Neural cell (in vitro differentiated cells): ENCODE measurements around the gene CCSAP. TPM values are rescaled to one million over a fixed set of nuclear protein-coding genes. Genes with fewer than 3 reads are reported as not detected.

ENCODE experiments used
- H2AFZ ChIP-seq: fragments of 200-600, 300-800 bp; sonication (generic), shearing (Covaris generic); 2 replicates; pipeline ENCODE4 v1.6.0; 2014; ENCODE audit warnings: low read depth, mild to moderate bottlenecking, antibody characterized with exemption, low read length, moderate library complexity
- H3F3A ChIP-seq: fragments of 200-600 bp; shearing (Covaris generic); 2 replicates; pipeline ENCODE4 v1.6.1; 2016; ENCODE audit warnings: mild to moderate bottlenecking, moderate library complexity, mixed read lengths, antibody characterized with exemption, low read length; ENCODE audit not compliant: insufficient read depth, poor library complexity, severe bottlenecking
- H3K27ac ChIP-seq: fragments of 200-600, 300-800 bp; sonication (generic), shearing (Covaris generic); 2 replicates; pipeline ENCODE4 v1.5.1; 2014; ENCODE audit warnings: mild to moderate bottlenecking, low read length, moderate library complexity
- H3K27me3 ChIP-seq: fragments of 300-800, 200-600 bp; sonication (generic), shearing (Covaris generic); 2 replicates; pipeline ENCODE4 v1.6.0; 2014; ENCODE audit warnings: mild to moderate bottlenecking, low read depth, low read length, moderate library complexity; ENCODE audit not compliant: insufficient read depth
- H3K36me3 ChIP-seq: fragments of 300-800, 200-600 bp; sonication (generic), shearing (Covaris generic); 2 replicates; pipeline ENCODE4 v1.5.1; 2014; ENCODE audit warnings: mild to moderate bottlenecking, antibody characterized with exemption, low read length, moderate library complexity; ENCODE audit not compliant: insufficient read depth
- H3K4me2 ChIP-seq: fragments of 300-800, 200-600 bp; sonication (generic), shearing (Covaris generic); 2 replicates; pipeline ENCODE4 v1.6.0; 2014; ENCODE audit warnings: mild to moderate bottlenecking, low read length
- H3K4me3 ChIP-seq: fragments of 300-800, 200-600 bp; sonication (generic), shearing (Covaris generic); 2 replicates; pipeline ENCODE4 v1.5.1; 2014; ENCODE audit warnings: mild to moderate bottlenecking, low read length, moderate library complexity
- H3K79me2 ChIP-seq: fragments of 200-600 bp; shearing (Covaris generic); replicated peaks from 2 replicates; pipeline ENCODE4 v1.6.0; 2014; ENCODE audit warnings: mild to moderate bottlenecking, low read length, moderate library complexity; ENCODE audit not compliant: insufficient read depth
- H3K9ac ChIP-seq: fragments of 300-800, 200-600 bp; sonication (generic), shearing (Covaris generic); 2 replicates; pipeline ENCODE4 v1.6.1; 2016; ENCODE audit warnings: mild to moderate bottlenecking, low read length, mixed read lengths
- H3K9me2 ChIP-seq: fragments of 200-600 bp; shearing (Covaris generic); 2 replicates; pipeline ENCODE4 v1.6.1; 2016; ENCODE audit warnings: mild to moderate bottlenecking, low read length, mixed read lengths; ENCODE audit not compliant: insufficient read depth
- H3K9me3 ChIP-seq: fragments of 200-600, 300-800 bp; sonication (generic), shearing (Covaris generic); 2 replicates; pipeline ENCODE4 v1.6.1; 2016; ENCODE audit warnings: mild to moderate bottlenecking, mixed run types, low read length, moderate library complexity, mixed read lengths
- H4K20me1 ChIP-seq: fragments of 200-600 bp; shearing (Covaris generic); 2 replicates; pipeline ENCODE4 v1.6.1; 2016; ENCODE audit warnings: mild to moderate bottlenecking, mixed run types; ENCODE audit not compliant: insufficient read depth
- EP300 ChIP-seq: fragments of 450-650 bp; conservative IDR thresholded peaks from 2 replicates; pipeline ENCODE4 v1.6.1; 2014; ENCODE audit warnings: antibody characterized with exemption, mild to moderate bottlenecking, moderate library complexity; ENCODE audit not compliant: poor library complexity, severe bottlenecking
- EZH2 ChIP-seq: fragments of 200-600, 300-800 bp; shearing (Covaris generic), sonication (generic); IDR thresholded peaks from 2 replicates; pipeline ENCODE4 v1.6.1; 2014; ENCODE audit warnings: antibody characterized with exemption, low read length, borderline replicate concordance, mild to moderate bottlenecking; ENCODE audit not compliant: insufficient read depth, poor library complexity, severe bottlenecking
- MXI1 ChIP-seq: fragments of 450-650 bp; conservative IDR thresholded peaks from 2 replicates; pipeline ENCODE4 v1.6.1; 2014; ENCODE audit warnings: antibody characterized with exemption, mild to moderate bottlenecking; ENCODE audit not compliant: poor library complexity, severe bottlenecking
- POLR2AphosphoS5 ChIP-seq: IDR thresholded peaks from 2 replicates; pipeline ENCODE4 v1.6.1; 2012
- RAD21 ChIP-seq: fragments of 450-650 bp; conservative IDR thresholded peaks from 2 replicates; pipeline ENCODE4 v1.6.1; 2014; ENCODE audit warnings: antibody characterized with exemption, mild to moderate bottlenecking, moderate library complexity
- SMC3 ChIP-seq: fragments of 450-650 bp; conservative IDR thresholded peaks from 2 replicates; pipeline ENCODE4 v1.6.1; 2014; ENCODE audit warnings: antibody characterized with exemption, mild to moderate bottlenecking, moderate library complexity; ENCODE audit not compliant: poor library complexity
- TAF1 ChIP-seq: IDR thresholded peaks from 2 replicates; pipeline ENCODE4 v1.6.1; 2012; ENCODE audit warnings: low read depth
- polyA plus RNA-seq: library from polyadenylated mRNA; depleted of rRNA; stranded (reverse); fragments of >200 nt; gene quantifications from 2 replicates; pipeline ENCODE4 v1.2.3, GENCODE V29; 2014
- TF ChIP-seq, protein P1 (sequence below): fragments of 450-650 bp; IDR thresholded peaks from 2 replicates; pipeline ENCODE4 v1.5.1; 2014; ENCODE audit warnings: antibody characterized with exemption, mild to moderate bottlenecking, moderate library complexity; ENCODE audit not compliant: poor library complexity, severe bottlenecking
- TF ChIP-seq, protein P2 (sequence below): IDR thresholded peaks from 2 replicates; pipeline ENCODE4 v1.6.1; 2012; ENCODE audit warnings: borderline replicate concordance

CCSAP gene
- polyA plus RNA-seq, 1 donor from 2014 or later, result 66.7 TPM

DNA sequence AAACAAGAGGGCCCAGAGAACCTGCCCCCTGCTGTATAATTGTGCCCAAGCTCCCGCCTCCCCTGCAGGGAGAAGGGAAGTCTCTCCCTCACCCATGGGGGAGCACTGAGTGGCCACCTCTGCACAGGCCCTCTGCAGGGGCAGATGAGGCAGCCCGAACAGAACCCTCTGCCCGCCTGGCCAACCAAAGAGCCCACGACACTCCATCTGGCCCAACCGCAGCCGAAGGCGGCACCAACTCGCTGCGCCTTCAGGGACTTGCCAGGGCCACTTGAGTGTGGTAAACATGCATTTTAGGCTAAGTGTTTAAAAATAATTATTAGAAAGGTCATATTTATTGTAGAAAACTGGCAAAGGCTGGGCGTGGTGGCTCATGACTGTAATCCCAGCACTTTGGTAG is 34.6 kb upstream of the CCSAP start:
- TF ChIP-seq MXI1 (no peak), EP300 (no peak), TAF1 (no peak), POLR2AphosphoS5 (no peak), EZH2 (no peak)
- TF ChIP-seq, protein P1, sequence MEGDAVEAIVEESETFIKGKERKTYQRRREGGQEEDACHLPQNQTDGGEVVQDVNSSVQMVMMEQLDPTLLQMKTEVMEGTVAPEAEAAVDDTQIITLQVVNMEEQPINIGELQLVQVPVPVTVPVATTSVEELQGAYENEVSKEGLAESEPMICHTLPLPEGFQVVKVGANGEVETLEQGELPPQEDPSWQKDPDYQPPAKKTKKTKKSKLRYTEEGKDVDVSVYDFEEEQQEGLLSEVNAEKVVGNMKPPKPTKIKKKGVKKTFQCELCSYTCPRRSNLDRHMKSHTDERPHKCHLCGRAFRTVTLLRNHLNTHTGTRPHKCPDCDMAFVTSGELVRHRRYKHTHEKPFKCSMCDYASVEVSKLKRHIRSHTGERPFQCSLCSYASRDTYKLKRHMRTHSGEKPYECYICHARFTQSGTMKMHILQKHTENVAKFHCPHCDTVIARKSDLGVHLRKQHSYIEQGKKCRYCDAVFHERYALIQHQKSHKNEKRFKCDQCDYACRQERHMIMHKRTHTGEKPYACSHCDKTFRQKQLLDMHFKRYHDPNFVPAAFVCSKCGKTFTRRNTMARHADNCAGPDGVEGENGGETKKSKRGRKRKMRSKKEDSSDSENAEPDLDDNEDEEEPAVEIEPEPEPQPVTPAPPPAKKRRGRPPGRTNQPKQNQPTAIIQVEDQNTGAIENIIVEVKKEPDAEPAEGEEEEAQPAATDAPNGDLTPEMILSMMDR, result no peak
- TF ChIP-seq, protein P2, sequence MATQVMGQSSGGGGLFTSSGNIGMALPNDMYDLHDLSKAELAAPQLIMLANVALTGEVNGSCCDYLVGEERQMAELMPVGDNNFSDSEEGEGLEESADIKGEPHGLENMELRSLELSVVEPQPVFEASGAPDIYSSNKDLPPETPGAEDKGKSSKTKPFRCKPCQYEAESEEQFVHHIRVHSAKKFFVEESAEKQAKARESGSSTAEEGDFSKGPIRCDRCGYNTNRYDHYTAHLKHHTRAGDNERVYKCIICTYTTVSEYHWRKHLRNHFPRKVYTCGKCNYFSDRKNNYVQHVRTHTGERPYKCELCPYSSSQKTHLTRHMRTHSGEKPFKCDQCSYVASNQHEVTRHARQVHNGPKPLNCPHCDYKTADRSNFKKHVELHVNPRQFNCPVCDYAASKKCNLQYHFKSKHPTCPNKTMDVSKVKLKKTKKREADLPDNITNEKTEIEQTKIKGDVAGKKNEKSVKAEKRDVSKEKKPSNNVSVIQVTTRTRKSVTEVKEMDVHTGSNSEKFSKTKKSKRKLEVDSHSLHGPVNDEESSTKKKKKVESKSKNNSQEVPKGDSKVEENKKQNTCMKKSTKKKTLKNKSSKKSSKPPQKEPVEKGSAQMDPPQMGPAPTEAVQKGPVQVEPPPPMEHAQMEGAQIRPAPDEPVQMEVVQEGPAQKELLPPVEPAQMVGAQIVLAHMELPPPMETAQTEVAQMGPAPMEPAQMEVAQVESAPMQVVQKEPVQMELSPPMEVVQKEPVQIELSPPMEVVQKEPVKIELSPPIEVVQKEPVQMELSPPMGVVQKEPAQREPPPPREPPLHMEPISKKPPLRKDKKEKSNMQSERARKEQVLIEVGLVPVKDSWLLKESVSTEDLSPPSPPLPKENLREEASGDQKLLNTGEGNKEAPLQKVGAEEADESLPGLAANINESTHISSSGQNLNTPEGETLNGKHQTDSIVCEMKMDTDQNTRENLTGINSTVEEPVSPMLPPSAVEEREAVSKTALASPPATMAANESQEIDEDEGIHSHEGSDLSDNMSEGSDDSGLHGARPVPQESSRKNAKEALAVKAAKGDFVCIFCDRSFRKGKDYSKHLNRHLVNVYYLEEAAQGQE, result no peak
- Histone ChIP-seq H3K9ac (no peak overlapping the region), H3F3A (peaks cover 4% of the 10 kb centered on the region), H3K9me2 (no peaks in the 10 kb centered on the region), H3K4me2 (no peak overlapping the region), H3K27me3 (no peaks in the 10 kb centered on the region), H2AFZ (no peak overlapping the region), H3K36me3 (no peaks in the 10 kb centered on the region), H3K27ac (no peak overlapping the region), H4K20me1 (no peaks in the 10 kb centered on the region), H3K4me3 (no peak overlapping the region), H3K9me3 (no peaks in the 10 kb centered on the region), H3K79me2 (no peaks in the 10 kb centered on the region)

DNA sequence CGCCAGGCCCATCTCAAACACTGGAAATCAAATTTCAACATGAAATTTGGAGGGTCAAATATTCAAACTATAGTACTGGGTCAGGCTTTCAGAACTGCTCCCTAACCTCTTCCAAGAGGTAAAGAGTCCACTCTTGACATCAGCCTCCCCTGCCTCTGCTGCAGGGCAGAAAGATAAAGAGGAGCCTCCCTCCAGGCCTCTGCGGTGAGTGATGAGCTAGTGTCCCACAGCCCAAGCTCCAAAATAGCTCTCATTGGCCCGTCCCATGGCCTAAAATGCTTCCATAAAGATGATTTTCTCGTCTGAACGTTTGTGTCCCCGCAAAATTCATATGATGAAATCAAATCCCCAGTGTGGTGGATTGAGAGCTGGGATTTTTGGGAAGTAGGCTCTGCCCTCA is 33.7 kb upstream of the CCSAP start:
- Histone ChIP-seq H3K4me2 (no peak overlapping the region), H4K20me1 (no peaks in the 10 kb centered on the region), H2AFZ (no peak overlapping the region), H3K9me3 (no peaks in the 10 kb centered on the region), H3K36me3 (no peaks in the 10 kb centered on the region), H3K9ac (no peak overlapping the region), H3K79me2 (no peaks in the 10 kb centered on the region), H3K27me3 (no peaks in the 10 kb centered on the region), H3K4me3 (no peak overlapping the region), H3K9me2 (no peaks in the 10 kb centered on the region), H3K27ac (no peak overlapping the region), H3F3A (peaks cover 4% of the 10 kb centered on the region)
- TF ChIP-seq RAD21, result no peak
- TF ChIP-seq, protein P1, result no peak
- no peak for TF ChIP-seq MXI1
- no peak for TF ChIP-seq EZH2
- TF ChIP-seq EP300, result no peak
- no peak for TF ChIP-seq SMC3
- no peak for TF ChIP-seq POLR2AphosphoS5
- TF ChIP-seq TAF1, result no peak
- TF ChIP-seq, protein P2, result no peak
